Measurements from ENCODE around the gene WNT7A. TPM values are rescaled to one million over a fixed set of nuclear protein-coding genes. Genes with fewer than 3 reads are reported as not detected.

Gene WNT7A
- total RNA-seq, 1 donor from 2014 or later = 0.59 TPM

DNA sequence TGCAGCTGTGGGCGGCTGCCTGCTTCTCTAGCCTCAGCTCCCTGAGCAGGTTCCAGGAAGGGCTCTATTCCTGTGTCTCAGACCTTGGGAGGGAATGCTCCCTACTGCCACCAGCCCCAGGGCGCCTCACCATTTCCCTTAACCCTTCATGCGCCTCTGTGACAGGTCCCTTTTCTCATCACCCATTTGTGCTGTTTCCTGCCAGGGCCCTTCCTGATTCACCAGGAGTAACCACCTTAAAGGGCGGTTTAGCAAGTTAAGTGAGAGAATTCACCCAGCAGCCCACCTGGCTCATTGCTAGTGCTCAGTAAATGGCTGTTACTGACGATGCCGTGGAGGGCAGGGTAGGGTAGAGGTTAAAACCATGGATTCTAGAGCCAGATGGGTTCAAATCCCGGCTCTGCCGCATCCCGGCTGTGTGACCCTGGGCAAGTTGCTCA, 87.8 kb downstream of the WNT7A start:
- no peak for DNase-seq

DNA sequence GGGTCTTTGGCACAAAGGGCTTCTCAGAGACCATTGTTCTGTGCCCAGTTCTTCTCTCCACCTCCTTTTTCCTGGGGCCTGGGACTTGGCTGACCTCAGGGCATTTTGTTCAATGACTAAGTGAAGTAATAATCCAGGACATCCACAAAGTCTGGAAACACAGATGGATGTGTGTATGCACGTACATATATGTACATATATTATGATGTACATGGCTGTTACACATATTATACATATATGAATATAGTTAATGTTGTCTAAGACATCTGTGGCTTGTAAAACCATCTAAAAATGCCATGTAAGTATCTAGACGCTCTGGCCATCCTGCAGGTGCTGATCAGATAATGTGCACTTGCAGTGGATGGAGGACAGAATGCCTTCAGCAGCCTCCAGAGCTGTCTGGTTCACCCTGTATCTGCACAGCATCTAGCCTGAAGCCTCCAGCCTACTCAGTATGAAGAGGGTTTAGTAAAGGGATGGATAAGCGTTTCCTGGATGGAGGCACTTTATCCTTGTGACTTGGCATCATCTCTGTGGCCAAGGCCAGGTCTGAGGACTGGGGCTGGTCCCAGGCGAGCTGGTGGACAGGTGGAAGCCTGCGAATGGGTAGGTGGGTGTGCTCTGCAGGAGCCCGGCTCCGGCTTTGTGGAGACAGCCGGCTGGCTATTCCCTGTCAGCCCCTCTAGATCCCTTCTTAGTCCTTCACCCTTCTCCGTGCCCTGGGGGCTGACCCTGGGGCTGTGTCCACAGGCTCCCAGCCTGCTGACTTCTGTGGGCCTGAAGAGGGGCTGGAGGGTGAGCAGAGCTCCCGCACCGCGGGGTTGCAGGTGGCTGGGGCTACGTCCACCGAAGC, 88.4 kb downstream of the WNT7A start:
- DNase-seq = no peak

DNA sequence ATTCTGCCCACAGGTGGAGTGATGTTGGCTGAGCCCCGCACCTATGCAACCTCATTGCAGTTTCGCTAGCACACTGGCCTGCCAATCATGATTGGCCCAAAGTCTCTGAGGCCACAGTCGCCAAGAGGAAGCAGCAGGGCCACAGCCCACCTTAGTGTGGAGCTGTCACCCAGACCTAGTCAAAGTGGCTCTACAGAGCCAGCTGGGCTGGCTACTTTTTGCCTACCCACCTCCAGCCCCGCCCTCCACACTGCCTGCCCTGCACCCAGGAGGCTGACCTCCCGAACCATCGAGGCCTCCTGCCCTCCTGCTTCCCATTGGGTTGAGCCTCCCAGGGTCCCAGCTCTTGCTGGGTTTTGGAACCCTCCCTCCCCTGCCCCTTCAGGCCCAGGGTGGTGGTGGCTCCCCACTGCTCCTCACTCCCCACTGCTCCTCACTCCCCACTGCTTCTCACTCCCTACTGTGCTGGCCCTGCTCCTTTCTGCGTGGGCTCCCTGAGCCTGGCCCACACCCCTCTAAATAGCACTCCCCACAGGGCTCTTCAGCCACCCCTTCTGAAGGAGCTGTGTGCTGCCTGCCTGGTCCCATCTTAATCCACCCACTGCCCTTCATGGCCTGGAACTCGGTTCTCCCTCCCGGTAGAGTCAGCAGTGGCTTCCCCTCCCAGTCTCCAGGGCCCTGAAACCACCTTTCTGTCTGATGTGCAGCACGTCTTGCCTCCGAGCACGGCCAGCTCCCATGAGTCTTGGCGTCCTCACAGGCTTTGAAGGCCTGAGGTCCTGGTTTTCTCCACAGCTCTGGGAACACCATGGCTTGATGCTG, 89.3 kb downstream of the WNT7A start:
- no peak for DNase-seq

DNA sequence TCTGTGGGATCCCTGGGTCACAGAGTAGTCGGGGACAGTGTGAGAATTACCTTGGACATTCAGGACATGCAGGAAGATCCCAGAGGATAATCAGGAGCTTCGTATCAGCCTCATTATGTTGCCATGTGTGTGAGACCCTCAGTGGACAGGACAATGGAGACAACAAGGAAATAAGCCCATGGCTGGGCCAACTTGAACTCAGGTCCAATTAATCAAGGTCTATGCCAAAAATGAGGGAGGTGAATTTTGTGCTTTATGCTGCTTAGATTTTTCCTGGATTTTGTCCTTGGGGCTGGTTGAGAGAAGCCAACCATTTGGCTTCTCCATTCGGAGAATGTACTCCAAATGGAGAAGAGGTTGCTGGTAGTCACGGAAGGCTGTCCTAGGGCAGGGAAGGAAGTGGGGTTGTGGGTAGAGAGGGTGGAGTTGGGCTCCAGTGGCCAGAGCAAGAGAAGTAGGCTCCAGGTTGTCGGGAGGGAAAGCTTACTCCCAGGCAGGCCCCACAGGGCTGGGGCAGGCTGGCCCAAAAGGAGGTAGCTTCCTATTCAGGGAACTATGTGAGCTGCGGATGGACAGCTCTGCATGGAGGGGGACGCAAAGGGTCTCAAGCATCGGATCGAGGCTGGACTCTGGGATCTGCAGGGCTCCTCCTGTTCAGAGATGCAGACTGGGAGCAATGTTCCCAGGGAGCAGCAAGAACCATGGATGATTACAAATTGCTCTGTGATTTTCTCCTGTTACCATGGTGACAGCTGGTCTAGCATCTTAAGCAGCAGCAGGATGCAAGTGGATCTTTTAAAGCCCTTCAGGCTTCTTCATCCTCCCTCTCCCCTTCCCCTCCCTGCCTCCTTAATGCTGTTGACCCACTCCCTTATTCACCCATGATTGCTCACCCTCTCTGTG, 91.1 kb downstream of the WNT7A start:
- no peak for DNase-seq

DNA sequence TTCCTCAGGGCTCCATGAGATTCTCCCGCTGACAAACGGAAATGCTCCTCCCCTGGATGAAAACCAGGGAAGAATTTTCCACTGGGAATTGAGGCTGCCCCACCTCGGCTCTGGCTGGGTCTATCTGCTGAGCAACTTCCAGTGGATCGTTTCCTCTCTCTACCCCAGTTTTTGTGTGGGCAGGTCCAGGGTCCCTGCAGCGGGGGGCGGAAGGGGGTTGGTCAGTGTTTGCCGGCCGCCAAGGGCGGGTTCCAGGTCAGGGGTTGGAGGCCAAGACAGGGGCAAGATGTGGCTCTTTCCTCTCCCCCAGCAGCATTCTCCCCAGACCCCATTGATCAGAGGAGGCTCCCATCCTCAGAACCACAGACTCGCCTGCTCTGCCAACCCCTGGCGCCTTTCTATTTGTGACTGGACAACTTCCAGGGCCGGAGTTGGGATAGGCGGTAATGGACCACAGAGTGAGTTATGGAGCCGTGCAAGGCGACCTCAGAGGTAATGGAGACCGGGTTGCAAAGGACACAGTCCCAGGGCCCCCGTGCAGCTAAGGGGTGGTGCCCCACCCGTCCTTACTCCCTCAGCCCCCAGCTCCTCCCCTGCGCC, 92.2 kb downstream of the WNT7A start:
- DNase-seq = no peak

DNA sequence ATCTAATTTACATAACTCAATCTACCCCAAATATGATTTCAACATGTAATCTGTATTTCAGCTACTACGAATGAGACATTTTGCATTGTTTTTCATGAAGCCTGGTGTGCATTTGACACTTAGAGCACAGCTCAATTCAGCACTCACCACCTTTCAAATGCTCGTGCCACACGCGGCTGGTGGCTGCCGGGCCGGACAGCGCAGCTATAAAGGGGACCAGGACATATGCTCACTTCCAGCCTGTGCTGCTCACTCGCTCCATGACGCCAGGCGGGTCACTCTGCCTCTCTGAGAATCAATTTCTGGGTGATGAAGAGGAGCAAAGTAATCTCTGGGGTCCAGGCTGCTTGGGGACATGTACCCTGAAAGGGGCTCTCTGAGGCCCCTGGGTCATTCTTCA, 93.1 kb downstream of the WNT7A start:
- no peak for DNase-seq

DNA sequence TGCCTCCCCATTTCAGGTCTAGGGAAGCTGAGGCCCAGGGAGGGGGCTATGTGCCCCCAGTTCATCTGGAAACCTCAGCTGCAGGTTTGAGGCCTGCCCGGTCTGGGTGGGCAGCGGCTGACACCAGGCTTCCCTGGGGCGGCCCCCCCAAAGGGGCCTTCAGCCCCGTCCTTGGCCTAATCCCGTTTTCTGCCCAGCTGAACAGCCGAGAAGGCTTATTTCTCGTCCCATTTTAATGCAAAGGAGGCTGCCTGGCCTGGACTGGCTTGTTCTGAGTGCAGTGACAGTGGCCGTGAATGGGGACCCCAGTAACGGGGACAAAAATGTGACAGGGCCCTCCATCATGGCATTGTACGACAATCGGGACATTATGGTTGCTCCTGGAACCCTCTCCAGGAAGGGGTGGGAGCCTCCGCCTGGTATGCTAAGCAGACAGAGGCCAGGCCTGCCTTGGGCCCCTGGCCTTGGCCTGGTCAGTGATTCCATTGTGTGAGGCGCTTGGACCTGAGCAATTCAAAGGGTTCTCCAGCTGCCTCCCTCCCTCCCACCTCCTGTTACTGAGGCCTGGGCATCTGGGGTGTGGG, 93.9 kb downstream of the WNT7A start:
- no peak for DNase-seq

DNA sequence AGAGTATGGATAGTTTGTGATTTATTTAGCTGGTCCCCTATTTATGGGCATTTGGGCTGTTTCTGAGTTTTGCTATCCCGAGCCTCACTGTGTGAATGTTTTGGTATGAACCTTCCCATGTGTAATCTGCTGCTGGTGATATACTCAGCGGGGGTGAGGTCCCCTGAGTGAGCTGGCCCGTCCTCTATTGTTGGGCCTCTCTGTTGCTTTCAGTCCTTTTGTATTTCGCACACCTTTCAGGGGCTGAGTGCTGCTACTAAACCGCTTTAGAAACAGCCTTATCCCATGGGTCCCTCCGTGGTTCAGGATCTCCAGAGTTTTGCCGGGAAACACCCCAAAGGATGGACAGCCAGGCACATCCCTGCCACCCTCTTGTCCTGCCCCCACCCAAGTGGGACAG, 94.5 kb downstream of the WNT7A start:
- DNase-seq = no peak

DNA sequence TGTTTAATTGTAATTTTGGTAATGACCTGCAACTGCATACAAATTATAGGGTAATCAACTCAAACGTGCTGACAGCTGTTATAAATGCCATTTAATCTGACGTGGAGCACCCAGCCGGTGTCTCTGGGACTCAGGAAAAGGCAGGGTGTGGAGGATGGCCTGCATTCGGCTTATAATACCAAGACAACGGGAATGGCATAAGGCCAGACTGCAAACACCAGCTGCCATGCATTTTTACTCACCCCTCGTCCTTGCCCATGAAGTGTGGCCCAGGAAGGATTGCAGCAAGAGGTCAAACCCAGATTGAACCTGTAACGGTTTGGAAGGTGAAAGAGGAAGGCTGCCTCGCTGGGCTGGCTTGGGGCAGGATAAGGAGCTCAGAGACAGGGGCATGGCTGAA, 96.4 kb downstream of the WNT7A start:
- no peak for DNase-seq

DNA sequence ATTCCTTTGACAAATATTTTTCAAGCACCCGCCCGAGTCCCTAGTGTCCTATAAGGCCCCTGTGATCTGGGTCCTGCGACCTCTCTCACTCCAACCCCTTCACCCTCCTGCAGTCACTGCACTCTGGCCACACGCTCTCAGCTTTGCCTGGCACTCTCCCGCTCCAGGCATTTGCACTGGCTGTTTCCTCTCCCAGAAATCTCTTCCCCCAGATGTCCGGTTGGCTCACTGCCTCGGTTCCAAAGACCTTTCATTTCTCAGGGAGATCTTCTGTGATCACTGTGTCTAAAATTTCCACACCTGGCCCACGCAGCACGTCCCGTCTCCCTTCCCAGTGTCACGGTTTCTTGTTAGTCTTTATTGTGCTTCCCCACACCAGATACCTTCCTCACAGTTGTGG, 97.4 kb downstream of the WNT7A start:
- DNase-seq = no peak

DNA sequence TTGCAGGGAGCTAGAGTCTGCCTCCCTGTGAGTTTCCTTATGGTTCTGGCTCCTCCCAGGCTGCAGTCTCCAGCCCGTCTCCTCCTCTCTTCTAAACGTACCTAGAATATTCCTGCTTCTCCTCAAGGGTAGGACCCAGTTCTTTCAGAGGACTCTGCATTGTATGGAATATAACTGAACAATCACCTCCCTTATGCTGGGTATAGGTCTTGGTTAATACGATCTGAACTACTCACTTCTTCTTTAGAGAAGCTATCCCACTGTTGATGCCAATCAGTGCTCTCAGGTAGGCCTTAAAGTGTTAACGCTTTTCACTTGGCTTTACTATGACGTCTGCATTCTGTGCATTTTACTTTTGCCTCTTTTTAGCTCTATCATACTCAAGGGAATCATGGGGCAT, 98.5 kb downstream of the WNT7A start:
- no peak for DNase-seq

DNA sequence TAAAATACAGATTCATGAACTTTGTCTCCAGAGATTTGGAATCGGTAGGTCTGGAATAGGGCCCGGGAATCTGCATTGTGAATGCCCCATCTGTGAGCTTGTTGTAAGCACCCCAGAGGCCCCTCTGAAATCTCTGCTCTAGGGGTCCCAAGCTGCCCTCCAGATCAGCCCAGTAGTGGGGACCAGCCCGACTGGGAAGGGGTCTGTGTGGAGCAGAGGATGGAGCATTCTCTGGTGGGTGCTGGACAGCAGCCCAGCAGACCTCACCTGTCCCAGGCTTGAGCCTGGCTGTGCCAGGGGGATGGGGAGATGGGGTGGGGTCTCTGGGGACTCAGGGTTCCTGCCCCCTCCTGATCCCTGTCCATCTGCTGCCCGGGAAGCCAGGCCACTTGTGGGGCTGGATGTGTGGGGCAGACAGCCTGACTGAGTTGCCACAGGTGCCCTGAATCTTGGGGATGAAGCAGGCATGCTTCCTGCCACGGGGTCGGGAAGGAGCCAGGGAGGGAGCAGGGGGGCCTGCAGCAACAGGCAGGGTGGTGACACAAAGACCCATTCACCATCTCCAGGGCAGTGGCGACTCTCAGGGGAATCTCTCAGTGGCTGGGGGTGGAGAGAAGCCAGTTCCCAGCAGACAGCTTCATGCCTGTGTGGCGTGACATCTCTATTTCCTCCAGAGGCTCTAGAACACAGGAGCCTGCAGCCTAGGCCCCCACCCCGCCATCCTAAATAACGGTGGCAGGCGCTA, 99.3 kb downstream of the WNT7A start:
- no peak for DNase-seq

DNA sequence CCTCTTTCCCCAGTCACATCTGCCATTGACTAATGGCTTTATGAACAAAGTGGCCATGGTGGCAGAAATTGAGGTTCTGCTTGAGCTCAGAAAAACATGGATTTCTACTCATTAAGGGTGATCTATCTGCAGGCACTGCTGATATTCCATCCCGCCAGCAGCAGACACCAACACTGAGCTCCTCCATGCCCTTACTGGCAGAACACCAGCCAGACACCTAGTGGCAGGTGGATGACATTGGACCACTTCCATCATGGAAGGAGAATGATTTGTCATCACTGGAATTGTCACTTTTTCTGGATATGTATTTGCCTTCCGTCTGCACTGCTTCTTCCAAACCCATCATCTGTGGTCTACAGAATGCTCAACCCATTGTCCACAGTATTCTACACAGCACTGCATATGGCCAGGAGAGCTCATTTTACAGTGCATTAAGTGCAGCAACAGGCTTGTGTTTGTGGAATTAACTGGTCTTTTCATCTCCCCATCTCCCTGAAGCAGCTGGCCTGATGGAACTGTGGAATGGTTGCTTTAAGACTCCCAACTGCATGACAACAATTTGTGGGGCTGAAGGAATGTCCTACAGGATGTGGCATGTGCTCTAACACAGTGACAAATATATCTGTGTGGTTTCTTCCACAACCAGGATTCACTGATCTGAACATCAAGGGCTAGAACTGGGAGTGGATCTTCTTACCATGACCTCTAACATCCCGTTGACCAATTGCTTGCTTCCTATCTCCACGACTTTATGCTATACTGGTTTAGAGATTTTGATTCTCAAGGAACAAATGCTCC, 103.4 kb downstream of the WNT7A start:
- DNase-seq = no peak

DNA sequence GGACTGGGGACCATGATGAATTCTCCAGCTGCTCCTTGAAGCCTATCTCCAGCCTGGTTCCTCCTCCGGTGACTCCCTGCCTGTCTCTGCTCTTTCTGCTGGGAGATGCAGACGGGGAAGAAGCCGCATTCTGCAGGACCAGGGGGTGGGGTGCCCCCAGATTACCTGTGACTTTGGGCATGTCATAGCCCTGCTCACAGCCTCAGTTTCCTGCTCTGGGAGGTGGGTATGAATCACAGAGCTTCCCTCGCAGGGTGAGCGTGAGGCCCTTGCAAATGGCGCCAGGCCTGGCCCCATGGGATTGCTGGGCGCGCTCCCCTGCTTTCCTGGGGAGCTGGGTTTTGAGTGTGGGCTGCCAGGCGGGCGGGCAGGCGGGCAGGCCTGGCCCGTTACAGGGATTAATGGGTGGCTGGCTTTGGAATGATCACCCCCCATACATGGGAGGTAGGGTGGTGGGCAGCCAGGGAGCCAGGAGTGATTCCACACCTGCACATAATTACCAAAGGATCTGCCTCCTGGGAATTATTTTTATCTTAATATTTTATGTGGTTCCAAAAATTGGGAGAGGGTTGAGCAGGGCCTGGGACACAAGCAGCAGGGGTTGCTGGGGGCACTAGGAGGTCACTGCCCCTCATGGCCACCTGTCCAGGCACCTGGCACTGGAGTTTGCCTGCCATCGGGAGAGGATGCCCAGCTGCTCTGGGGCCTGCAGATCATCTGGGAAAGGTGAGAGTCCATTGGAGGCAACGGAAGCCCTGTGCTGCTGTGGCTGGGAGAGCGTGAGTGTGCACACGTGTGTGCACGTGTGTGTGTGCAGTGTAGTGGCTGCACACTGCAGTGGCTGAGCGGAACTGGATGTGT, 106.8 kb downstream of the WNT7A start:
- no peak for DNase-seq

DNA sequence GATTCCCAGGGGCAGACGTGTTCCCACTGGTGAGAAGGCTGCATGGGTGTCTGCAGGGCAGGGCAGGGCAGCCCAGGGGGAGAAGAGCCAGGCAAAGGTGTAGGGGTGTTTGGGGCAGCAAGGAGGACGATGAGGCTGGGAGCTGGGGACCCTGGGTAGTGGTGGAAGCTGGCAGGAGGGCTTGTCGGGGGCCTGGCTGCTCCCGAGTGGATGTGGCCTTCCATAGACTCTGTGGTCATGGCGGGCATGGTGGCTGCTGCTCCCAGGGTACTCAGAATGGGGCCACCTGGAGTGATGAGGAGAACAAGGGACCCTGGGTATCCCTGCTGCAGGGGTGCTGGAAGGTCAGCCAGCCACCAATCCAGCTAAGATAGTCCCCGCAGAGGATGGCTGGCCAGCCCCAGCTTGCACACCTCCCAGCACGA, 107.5 kb downstream of the WNT7A start:
- no peak for DNase-seq

DNA sequence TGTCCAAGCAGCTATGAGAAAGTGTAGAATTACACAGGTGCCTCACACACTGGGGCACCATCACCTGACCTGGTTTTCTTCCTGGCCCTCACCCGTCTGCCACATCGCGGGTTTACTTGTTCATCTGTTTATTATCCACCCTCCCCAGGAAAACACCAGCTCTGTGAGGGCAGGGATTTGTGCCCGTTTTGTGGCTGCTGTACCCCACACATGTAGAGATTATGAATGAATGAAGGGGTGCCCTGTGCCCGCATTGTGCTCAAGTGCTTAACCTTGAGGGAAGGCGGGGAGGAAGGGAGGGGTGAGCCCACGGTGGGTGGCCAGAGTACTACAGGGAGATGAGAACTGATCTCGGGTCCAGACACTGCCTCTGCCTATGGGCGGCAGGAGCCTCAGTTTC, 108.4 kb downstream of the WNT7A start:
- DNase-seq = no peak

DNA sequence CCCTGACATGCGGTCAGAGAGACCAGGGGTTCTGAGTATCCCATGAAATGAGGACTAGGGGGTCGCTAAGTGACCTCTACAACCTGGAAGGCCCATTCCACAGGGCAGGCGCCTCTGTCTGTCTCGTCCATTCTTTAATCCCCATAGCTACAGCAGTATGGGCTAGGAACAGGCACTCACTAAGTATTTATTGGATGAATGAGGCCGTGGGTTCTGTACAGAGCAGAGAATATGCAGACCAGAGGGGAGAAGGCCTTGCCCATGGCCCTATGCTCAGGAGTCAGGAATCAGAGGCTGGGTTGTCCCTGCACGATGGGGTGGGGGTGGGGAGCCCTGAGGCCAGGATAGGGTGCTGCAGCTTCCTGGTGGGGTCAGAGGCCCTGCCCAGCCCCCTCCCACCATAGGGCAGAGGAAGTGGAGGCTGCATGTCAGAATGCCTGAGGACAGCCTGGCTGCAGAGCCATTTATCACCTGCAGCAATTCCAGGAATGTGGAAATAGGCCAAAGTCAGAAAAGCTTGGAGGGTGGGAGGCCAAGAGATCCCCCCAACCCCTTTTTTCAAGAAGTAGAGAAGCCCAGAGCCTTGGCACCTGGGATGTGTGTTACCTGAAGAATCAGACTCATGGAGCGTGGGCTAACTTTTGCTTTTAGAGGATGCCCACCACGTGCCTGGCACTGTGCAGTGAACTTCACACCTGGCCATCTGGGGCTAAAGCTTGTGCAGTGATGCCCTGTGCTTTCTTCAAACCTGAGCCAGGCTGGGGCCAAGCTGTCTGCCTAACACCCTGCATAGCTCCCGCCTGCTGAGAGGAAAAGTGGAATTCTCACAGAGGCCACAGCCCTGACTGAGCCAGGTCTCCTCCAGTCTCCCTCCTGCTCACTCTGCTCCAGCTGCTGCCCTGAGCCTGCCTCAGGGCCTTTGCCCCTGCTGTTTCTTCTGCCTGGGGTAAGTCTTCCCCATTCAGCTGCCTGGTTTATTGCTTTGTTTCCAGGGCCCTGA, 109.4 kb downstream of the WNT7A start:
- no peak for DNase-seq

DNA sequence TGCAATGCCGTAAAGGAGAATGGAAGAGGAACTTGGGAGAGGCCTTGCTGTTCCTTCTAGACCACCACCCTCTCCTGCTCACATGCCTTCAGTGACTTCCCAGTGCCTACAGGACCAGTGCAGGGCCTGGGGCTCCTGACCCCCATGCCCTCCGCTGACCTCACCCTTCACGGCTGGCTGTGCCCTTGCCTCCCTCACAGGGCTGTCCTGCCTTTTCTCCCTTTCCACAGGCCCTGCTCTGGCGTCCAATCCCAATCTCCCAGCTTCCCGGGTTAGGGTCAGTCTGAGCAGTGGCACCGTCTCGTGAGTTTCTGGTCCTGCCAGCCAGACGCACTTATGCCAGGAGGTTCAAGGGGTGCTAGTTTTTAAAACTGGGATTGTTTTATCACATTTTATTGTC, 110.4 kb downstream of the WNT7A start:
- no peak for DNase-seq
